HepG2 (cell line): ENCODE results near the gene NPW.

Experiments used
- HMG20A ChIP-seq: IDR thresholded peaks from 2 replicates; pipeline ENCODE4 v1.6.1; 2016; ENCODE audit warnings: borderline replicate concordance
- HMG20B ChIP-seq: conservative IDR thresholded peaks from 2 replicates; pipeline ENCODE4 v1.6.1; 2016; ENCODE audit warnings: missing genetic modification reagents, missing compliant biosample characterization
- KDM3A ChIP-seq: IDR thresholded peaks from 2 replicates; pipeline ENCODE4 v1.6.1; 2018; ENCODE audit warnings: low read depth, missing compliant biosample characterization
- MTA3 ChIP-seq: sonication (generic); formaldehyde crosslinking; IDR thresholded peaks from 2 replicates; pipeline ENCODE4 v1.4.0; 2020; ENCODE audit warnings: missing genetic modification reagents
- MZF1 ChIP-seq: sonication (generic); formaldehyde crosslinking; IDR thresholded peaks from 2 replicates; pipeline ENCODE4 v1.8.1; 2023; ENCODE audit warnings: mild to moderate bottlenecking, missing genetic modification reagents, borderline replicate concordance
- NKX3-1 ChIP-seq: sonication (generic); formaldehyde crosslinking; IDR thresholded peaks from 2 replicates; pipeline ENCODE4 v1.5.0; 2020; ENCODE audit warnings: missing genetic modification reagents
- SMAD3 ChIP-seq: sonication (generic); formaldehyde crosslinking; IDR thresholded peaks from 2 replicates; pipeline ENCODE4 v1.4.0; 2020; ENCODE audit warnings: missing genetic modification reagents
- STAG1 ChIP-seq: sonication (generic); formaldehyde crosslinking; IDR thresholded peaks from 2 replicates; pipeline ENCODE4 v1.4.0; 2020; ENCODE audit warnings: missing genetic modification reagents
- TAF1 ChIP-seq: sonication (generic); formaldehyde crosslinking; IDR thresholded peaks from 2 replicates; pipeline ENCODE4 v1.4.0; 2020; ENCODE audit warnings: missing genetic modification reagents
- ZNF773 ChIP-seq: sonication (generic); formaldehyde crosslinking; IDR thresholded peaks from 2 replicates; pipeline ENCODE4 v1.4.0; 2020; ENCODE audit warnings: missing genetic modification reagents, borderline replicate concordance
- TF ChIP-seq, protein P1 (sequence below): sonication (generic); formaldehyde crosslinking; IDR thresholded peaks from 2 replicates; pipeline ENCODE4 v1.5.0; 2020; ENCODE audit warnings: mild to moderate bottlenecking, missing genetic modification reagents, moderate library complexity

DNA sequence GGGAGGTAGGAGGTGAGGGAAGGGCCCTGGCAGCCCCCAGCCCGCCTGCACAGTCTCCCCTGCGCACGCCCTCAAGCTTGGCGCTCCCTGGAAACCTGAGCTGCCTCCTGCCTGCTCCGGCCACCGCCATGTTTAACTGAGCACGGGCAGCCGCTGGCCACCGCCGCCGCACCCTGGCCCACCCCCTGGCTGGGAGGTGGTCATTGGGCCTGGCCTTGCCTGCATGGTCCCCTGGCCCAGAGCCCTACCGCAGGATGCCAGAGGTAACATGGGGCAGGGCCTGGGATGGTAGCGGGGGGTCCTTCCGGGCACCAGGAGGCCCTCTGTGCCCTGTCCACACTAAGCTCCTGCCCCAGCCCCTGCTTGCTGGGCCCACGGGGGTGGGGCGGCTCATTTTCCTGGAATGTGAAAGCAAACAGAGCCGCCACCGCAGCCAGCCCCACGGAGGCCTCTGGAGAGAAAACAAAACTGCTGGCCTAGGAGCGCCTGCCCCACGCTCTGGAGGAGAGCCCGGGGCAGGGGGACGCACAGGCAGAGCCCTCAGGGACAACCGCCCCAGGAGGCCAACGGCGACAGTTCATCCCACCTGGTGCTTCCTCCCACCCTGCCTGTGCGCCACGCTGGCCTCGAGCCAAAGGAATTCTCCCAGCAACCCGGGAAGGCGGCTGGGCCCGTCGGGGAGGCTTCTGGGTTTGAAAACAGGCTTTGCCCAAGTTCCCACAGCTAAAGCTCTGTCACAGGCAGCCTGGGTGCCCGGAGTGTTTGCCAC lies 16.0 kb downstream of the NPW start:
- TF ChIP-seq SMAD3 (CRISPR knock-in tag) (peak; percentile 81; the same call in 1 of the 2 replicates), MTA3 (no peak), HMG20B (CRISPR knock-in tag) (peak; percentile 80), ZNF773 (CRISPR knock-in tag) (no peak; the same call in 1 of the 2 replicates), MZF1 (no peak), HMG20A (CRISPR knock-in tag) (peak; percentile 81; the same call in 1 of the 2 replicates), KDM3A (CRISPR knock-in tag) (peak; percentile 71; the same call in 1 of the 2 replicates), STAG1 (CRISPR knock-in tag) (peak; percentile 36; the same call in 1 of the 2 replicates), TAF1 (CRISPR knock-in tag) (peak; percentile 86), NKX3-1 (CRISPR knock-in tag) (peak; percentile 82; the same call in 1 of the 2 replicates)
- TF ChIP-seq, protein P1, sequence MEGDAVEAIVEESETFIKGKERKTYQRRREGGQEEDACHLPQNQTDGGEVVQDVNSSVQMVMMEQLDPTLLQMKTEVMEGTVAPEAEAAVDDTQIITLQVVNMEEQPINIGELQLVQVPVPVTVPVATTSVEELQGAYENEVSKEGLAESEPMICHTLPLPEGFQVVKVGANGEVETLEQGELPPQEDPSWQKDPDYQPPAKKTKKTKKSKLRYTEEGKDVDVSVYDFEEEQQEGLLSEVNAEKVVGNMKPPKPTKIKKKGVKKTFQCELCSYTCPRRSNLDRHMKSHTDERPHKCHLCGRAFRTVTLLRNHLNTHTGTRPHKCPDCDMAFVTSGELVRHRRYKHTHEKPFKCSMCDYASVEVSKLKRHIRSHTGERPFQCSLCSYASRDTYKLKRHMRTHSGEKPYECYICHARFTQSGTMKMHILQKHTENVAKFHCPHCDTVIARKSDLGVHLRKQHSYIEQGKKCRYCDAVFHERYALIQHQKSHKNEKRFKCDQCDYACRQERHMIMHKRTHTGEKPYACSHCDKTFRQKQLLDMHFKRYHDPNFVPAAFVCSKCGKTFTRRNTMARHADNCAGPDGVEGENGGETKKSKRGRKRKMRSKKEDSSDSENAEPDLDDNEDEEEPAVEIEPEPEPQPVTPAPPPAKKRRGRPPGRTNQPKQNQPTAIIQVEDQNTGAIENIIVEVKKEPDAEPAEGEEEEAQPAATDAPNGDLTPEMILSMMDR (CRISPR knock-in tag), result no peak
